HEK293T (cell line): ENCODE measurements around the gene BORCS8.

Experiments used
- CTCF ChIA-PET: fragments of 350-600 bp; formaldehyde crosslinking; extraction: SDS; loops from one replicate; lab custom pipeline; 2021; ENCODE audit warnings: antibody characterized with exemption, inconsistent platforms; lab: Yijun Ruan, JAX
- POLR2A ChIA-PET: fragments of 350-600 bp; formaldehyde crosslinking; extraction: SDS; loops from one replicate; lab custom pipeline; 2020; ENCODE audit warnings: antibody characterized with exemption, inconsistent platforms; lab: Yijun Ruan, JAX
- DNase-seq: peaks from one replicate; pipeline ENCODE4 v3.0.0; 2012; ENCODE audit warnings: mixed read lengths; ENCODE audit errors: extremely low spot score
- ARNT ChIP-seq: fragments of 450-650 bp; IDR thresholded peaks from 2 replicates; pipeline ENCODE4 v1.6.1; 2017; ENCODE audit warnings: mild to moderate bottlenecking
- BHLHE40 ChIP-seq: fragments of 450-650 bp; IDR thresholded peaks from 2 replicates; pipeline ENCODE4 v1.6.1; 2016; ENCODE audit warnings: mild to moderate bottlenecking, moderate library complexity, borderline replicate concordance
- CTBP1 ChIP-seq: fragments of 450-650 bp; IDR thresholded peaks from 2 replicates; pipeline ENCODE4 v1.6.1; 2016; ENCODE audit warnings: borderline replicate concordance
- ELF4 ChIP-seq: fragments of 450-650 bp; IDR thresholded peaks from 2 replicates; pipeline ENCODE4 v1.6.1; 2017; ENCODE audit warnings: antibody characterized with exemption
- FOXA1 ChIP-seq: fragments of 450-650 bp; IDR thresholded peaks from 2 replicates; pipeline ENCODE4 v1.6.1; 2016; ENCODE audit warnings: mild to moderate bottlenecking
- FOXK2 ChIP-seq: fragments of 450-650 bp; IDR thresholded peaks from 2 replicates; pipeline ENCODE4 v1.6.1; 2016; ENCODE audit warnings: mild to moderate bottlenecking
- FOXM1 ChIP-seq: fragments of 450-650 bp; IDR thresholded peaks from 2 replicates; pipeline ENCODE4 v1.6.1; 2017; ENCODE audit warnings: mild to moderate bottlenecking, borderline replicate concordance
- HDGF ChIP-seq: fragments of 450-650 bp; IDR thresholded peaks from 2 replicates; pipeline ENCODE4 v1.6.1; 2017; ENCODE audit warnings: antibody characterized with exemption, borderline replicate concordance
- L3MBTL2 ChIP-seq: fragments of 450-650 bp; conservative IDR thresholded peaks from 2 replicates; pipeline ENCODE4 v1.6.1; 2016; ENCODE audit warnings: mild to moderate bottlenecking
- LEF1 ChIP-seq: fragments of 450-650 bp; IDR thresholded peaks from 2 replicates; pipeline ENCODE4 v1.6.1; 2017; ENCODE audit warnings: mild to moderate bottlenecking, borderline replicate concordance
- NFRKB ChIP-seq: fragments of 450-650 bp; IDR thresholded peaks from 2 replicates; pipeline ENCODE4 v1.6.1; 2016; ENCODE audit warnings: mild to moderate bottlenecking, moderate library complexity
- PKNOX1 ChIP-seq: fragments of 450-650 bp; IDR thresholded peaks from 2 replicates; pipeline ENCODE4 v1.6.1; 2016
- SP1 ChIP-seq: fragments of 450-650 bp; IDR thresholded peaks from 2 replicates; pipeline ENCODE4 v1.6.1; 2017
- SUZ12 ChIP-seq: fragments of 450-650 bp; IDR thresholded peaks from 2 replicates; pipeline ENCODE4 v1.6.1; 2016; ENCODE audit warnings: mild to moderate bottlenecking
- TARDBP ChIP-seq: fragments of 450-650 bp; IDR thresholded peaks from 2 replicates; pipeline ENCODE4 v1.6.1; 2016
- ZNF384 ChIP-seq: fragments of 450-650 bp; IDR thresholded peaks from 2 replicates; pipeline ENCODE4 v1.6.1; 2016

BORCS8 gene

GRCh38 chr19:19207637-19208572 lies 16.0 kb upstream of the BORCS8 start:
- ChIA-PET CTCF (no interaction called here), POLR2A (no interaction called here)
- TF ChIP-seq ARNT (no peak), FOXM1 (no peak), SP1 (no peak), HDGF (no peak), PKNOX1 (no peak), ELF4 (no peak), BHLHE40 (no peak), ZNF384 (no peak)
- no peak for DNase-seq

- CTCF ChIA-PET: no interaction called here
- POLR2A ChIA-PET: no interaction called here
- TF ChIP-seq TARDBP (no peak), CTBP1 (no peak), FOXA1 (no peak), ZNF384 (no peak), FOXM1 (no peak), PKNOX1 (no peak), SP1 (no peak), FOXK2 (no peak), NFRKB (no peak), BHLHE40 (no peak), L3MBTL2 (no peak), SUZ12 (no peak), ARNT (no peak), LEF1 (no peak)
- DNase-seq: no peak
Observed at GRCh38 chr19:19206938-19207337, 15.0 kb upstream of the BORCS8 start.

GRCh38 chr19:19205416-19206410 lies 13.8 kb upstream of the BORCS8 start:
- CTCF ChIA-PET: interaction anchor here (0.8 to 1.3 kb wide), 2 partner anchors 14 to 19 kb away, joined by 3 read pairs; partner anchors contain the start of genes BORCS8 and RFXANK
- POLR2A ChIA-PET: no interaction called here
- TF ChIP-seq LEF1 (no peak), SP1 (no peak), HDGF (no peak), FOXA1 (no peak), ELF4 (no peak), CTBP1 (no peak), SUZ12 (no peak), ARNT (no peak), FOXK2 (no peak), NFRKB (no peak), BHLHE40 (no peak), FOXM1 (no peak), L3MBTL2 (no peak), ZNF384 (no peak), PKNOX1 (no peak), TARDBP (no peak)
- DNase-seq: no peak

GRCh38 chr19:19204181-19204580 lies 12.2 kb upstream of the BORCS8 start:
- ChIA-PET CTCF (interaction anchor here (1.3 to 1.4 kb wide), 2 partner anchors 11 to 12 kb away, joined by 3 read pairs; partner anchors contain the start of genes BORCS8 and RFXANK), POLR2A (no interaction called here)
- no peak for TF ChIP-seq CTBP1
- TF ChIP-seq HDGF: no peak
- TF ChIP-seq BHLHE40: no peak
- TF ChIP-seq PKNOX1: no peak
- no peak for TF ChIP-seq ELF4
- no peak for TF ChIP-seq FOXA1
- no peak for TF ChIP-seq SUZ12
- TF ChIP-seq L3MBTL2: no peak
- no peak for TF ChIP-seq FOXM1
- TF ChIP-seq NFRKB: no peak
- TF ChIP-seq ARNT: no peak
- TF ChIP-seq TARDBP: no peak
- no peak for DNase-seq
